Activated naive CD8-positive, alpha-beta T cell treated with anti-CD3 and anti-CD28 coated beads for 36 hours (primary cell): ENCODE results near the gene CRISP2. TPM values are rescaled to one million over a fixed set of nuclear protein-coding genes. Genes with fewer than 3 reads are reported as not detected.
"Not testable (repeated sequence)": the region's sequence is repeated elsewhere in the genome, so short reads cannot be mapped to it uniquely, and the experiment has no call there.

ENCODE experiments used
- DNase-seq: peaks from one replicate; pipeline ENCODE4 v3.0.0; 2021
- H3K27ac Mint-ChIP-seq: one replicate; pipeline ENCODE4 v1.8.0; 2022; ENCODE audit warnings: mild to moderate bottlenecking, moderate library complexity, mixed read lengths
- H3K27me3 Mint-ChIP-seq: one replicate; pipeline ENCODE4 v1.8.0; 2022; ENCODE audit warnings: mild to moderate bottlenecking, mixed read lengths
- H3K36me3 Mint-ChIP-seq: one replicate; pipeline ENCODE4 v1.8.0; 2021; ENCODE audit warnings: mild to moderate bottlenecking, mixed read lengths
- H3K4me1 Mint-ChIP-seq: one replicate; pipeline ENCODE4 v1.8.0; 2021; ENCODE audit warnings: mixed read lengths
- H3K4me3 Mint-ChIP-seq: one replicate; pipeline ENCODE4 v1.8.0; 2022; ENCODE audit warnings: mild to moderate bottlenecking, moderate library complexity, mixed read lengths
- H3K9me3 Mint-ChIP-seq: one replicate; pipeline ENCODE4 v1.8.0; 2022; ENCODE audit warnings: mixed read lengths
- total RNA-seq, 2 experiments: library from RNA; stranded (reverse); gene quantifications; one replicate each; pipeline ENCODE4 v1.2.3, GENCODE V29; 2021

Gene CRISP2
- total RNA-seq, 2 experiments from 2014 or later = not detected

GRCh38 chr6:49668083-49668511 is 45.2 kb downstream of the CRISP2 start:
- H3K4me1 Mint-ChIP-seq = no peaks in the 10 kb centered on the region
- H3K36me3 Mint-ChIP-seq = no peaks in the 10 kb centered on the region
- H3K27me3 Mint-ChIP-seq = no peaks in the 10 kb centered on the region

DNA sequence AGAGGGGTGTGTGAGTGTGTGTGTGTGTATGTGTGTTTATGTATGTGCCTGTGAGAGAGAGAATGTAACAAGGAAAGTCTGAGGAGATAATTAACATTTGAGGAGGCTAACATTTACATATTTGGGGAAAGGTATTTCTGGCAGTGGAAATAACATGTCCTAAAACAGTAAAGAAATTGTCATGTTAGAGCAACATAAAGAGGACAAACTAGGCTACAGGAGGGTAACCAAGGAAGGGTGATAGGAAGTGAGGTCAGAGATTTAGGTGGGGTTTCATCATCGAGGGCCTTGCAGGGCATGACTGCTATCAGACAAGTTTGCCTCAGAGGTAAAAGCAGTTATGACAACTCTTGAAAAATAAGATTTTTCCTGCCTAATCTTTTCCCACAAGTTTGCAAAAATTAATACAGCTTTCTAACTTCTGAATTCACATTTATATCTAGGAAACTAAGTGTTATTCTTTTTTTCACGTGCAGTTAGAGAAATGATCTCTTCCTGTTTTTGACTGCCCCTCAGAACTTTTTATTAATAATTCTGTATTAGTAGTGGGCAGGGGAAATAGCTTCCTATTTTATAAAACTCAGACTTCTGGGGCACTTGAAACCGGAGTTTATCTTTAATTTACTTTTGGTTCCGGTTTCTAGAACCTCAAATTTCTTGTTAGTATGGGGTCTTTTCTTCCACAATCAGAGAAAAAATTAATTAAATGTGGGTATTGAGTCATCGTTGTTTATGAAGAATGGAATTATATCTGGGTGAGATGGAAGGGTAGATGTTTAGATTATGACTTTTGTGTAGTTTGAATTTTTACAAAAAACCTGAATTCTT is 46.2 kb downstream of the CRISP2 start:
- no peak overlapping the region for H3K27ac Mint-ChIP-seq
- H3K9me3 Mint-ChIP-seq = peaks cover 8% of the 10 kb centered on the region
- no peaks in the 10 kb centered on the region for H3K36me3 Mint-ChIP-seq
- no peak for DNase-seq
- H3K4me3 Mint-ChIP-seq = no peak overlapping the region
- H3K27me3 Mint-ChIP-seq = no peaks in the 10 kb centered on the region
- no peaks in the 10 kb centered on the region for H3K4me1 Mint-ChIP-seq

More at GRCh38 chr6:49668083-49668511, 45.2 kb downstream of the CRISP2 start:
- no peak for DNase-seq
- H3K9me3 Mint-ChIP-seq = peaks cover 11% of the 10 kb centered on the region
- H3K4me3 Mint-ChIP-seq = no peak overlapping the region
- H3K27ac Mint-ChIP-seq = no peak overlapping the region

GRCh38 chr6:49666480-49666879 is 46.9 kb downstream of the CRISP2 start:
- Mint-ChIP-seq H3K36me3 (no peaks in the 10 kb centered on the region), H3K9me3 (peaks cover 3% of the 10 kb centered on the region), H3K4me1 (no peaks in the 10 kb centered on the region), H3K27ac (no peak overlapping the region), H3K4me3 (no peak overlapping the region), H3K27me3 (no peaks in the 10 kb centered on the region)
- no peak for DNase-seq

DNA sequence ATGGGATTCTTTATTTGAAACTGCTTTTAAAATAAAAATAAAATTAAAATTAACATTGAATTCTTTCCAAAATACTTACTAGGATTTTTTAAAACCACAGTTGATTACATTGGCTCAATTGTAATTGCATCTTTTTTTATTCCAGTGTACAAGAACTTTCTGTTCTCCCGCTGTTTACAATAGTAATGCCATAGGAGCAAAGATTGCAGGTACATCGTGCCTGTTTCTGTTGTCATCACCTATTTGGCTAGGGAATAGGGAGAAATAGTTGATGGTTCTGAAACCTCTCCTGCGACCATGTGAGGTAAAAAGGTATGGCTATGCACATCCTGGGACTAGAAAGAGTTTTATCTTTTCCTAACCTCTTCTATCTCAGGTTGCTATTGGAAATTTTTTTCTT is 48.5 kb downstream of the CRISP2 start:
- no peaks in the 10 kb centered on the region for H3K9me3 Mint-ChIP-seq

DNA sequence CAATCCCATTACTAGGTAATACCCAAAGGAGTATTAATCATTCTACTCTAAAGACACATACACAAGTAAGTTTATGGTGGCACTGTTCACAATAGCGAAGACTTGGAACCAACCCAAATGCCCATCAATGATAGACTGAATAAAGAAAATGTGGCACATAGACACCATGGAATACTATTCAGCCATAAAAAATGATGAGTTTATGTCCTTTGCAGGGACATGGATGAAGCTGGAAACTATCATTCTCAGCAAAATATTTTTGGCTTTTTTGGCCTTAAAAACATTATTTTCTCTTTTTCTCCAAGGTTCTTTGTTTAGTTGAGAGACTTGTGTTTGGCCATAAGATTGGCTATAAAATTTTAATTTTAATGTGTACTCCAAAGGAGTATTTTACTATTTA is 49.3 kb downstream of the CRISP2 start:
- H3K36me3 Mint-ChIP-seq, H3K27ac Mint-ChIP-seq, H3K27me3 Mint-ChIP-seq, DNase-seq, H3K9me3 Mint-ChIP-seq, H3K4me1 Mint-ChIP-seq, H3K4me3 Mint-ChIP-seq: not testable (repeated sequence)

More for the DNA sequence above, 48.5 kb downstream of the CRISP2 start:
- Mint-ChIP-seq H3K36me3 (no peaks in the 10 kb centered on the region), H3K27ac (no peak overlapping the region), H3K4me1 (no peaks in the 10 kb centered on the region), H3K4me3 (no peak overlapping the region), H3K27me3 (no peaks in the 10 kb centered on the region)
- DNase-seq = no peak

GRCh38 chr6:49662892-49663261 is 50.5 kb downstream of the CRISP2 start:
- no peak for DNase-seq
- Mint-ChIP-seq H3K4me1 (no peaks in the 10 kb centered on the region), H3K27me3 (no peaks in the 10 kb centered on the region), H3K9me3 (no peaks in the 10 kb centered on the region), H3K4me3 (no peak overlapping the region), H3K27ac (no peak overlapping the region), H3K36me3 (no peaks in the 10 kb centered on the region)

DNA sequence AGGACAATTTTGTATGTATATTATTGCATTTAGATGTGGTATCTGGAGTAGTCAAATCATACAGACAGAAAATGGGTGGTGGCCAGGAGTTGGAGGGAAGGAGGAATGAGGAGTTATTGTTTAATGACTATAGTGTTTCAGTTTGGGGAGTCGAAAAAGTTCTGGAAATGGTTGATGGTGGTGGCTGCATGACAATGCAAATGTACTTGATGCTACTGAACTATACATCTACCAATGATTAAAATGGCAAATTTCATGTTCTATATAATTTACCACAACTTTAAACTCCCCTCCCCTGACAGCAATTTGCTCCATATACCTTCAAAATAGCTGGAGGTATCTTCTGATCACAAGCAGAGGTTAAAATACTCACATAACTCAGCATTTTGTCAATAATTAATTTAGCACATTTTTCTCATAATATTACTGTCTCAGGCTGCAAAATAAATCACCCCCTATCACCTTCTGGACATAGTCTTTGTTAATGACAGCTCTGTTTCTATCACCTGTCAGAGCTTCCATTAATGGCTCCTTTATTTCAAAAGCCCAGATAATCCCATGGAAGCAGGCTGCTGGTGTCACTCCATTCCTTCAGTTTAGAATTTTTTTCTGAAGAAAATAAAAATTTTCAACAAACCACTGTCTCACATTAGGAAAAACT is 51.0 kb downstream of the CRISP2 start:
- no peak overlapping the region for H3K4me3 Mint-ChIP-seq
- no peaks in the 10 kb centered on the region for H3K27me3 Mint-ChIP-seq
- DNase-seq = no peak
- H3K27ac Mint-ChIP-seq = no peak overlapping the region
- no peaks in the 10 kb centered on the region for H3K4me1 Mint-ChIP-seq
- H3K9me3 Mint-ChIP-seq = no peaks in the 10 kb centered on the region
- no peaks in the 10 kb centered on the region for H3K36me3 Mint-ChIP-seq

GRCh38 chr6:49653942-49654341 is 59.4 kb downstream of the CRISP2 start:
- Mint-ChIP-seq H3K4me1 (no peaks in the 10 kb centered on the region), H3K27ac (no peak overlapping the region), H3K36me3 (no peaks in the 10 kb centered on the region), H3K9me3 (no peaks in the 10 kb centered on the region), H3K4me3 (no peak overlapping the region), H3K27me3 (peaks cover 4% of the 10 kb centered on the region)
- DNase-seq = no peak

DNA sequence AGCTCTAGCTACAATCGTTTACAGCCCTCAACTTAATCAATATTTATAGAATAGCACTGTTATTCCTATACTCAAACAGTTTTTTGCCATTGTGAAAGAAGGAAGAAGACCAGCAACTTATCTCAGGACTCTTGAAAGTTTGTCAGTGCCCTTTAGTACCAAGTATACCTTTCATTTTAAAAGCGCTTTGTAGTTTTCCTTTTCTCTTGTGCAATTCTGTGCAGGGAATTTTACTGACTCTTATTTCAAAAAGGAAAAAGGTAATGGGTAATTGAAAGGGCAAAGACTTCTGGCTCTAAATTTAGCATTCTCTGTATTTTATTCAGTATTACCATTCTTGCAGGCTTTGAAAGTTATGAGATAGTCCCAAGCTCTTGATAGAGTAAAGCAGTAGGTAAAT is 59.9 kb downstream of the CRISP2 start:
- H3K4me3 Mint-ChIP-seq = no peak overlapping the region

GRCh38 chr6:49651239-49651638 is 62.1 kb downstream of the CRISP2 start:
- H3K4me1 Mint-ChIP-seq = no peaks in the 10 kb centered on the region
- H3K9me3 Mint-ChIP-seq = no peaks in the 10 kb centered on the region
- H3K27me3 Mint-ChIP-seq = peaks cover 4% of the 10 kb centered on the region
- H3K4me3 Mint-ChIP-seq = no peak overlapping the region
- no peaks in the 10 kb centered on the region for H3K36me3 Mint-ChIP-seq
- no peak overlapping the region for H3K27ac Mint-ChIP-seq
- no peak for DNase-seq

More for the DNA sequence above, 59.9 kb downstream of the CRISP2 start:
- Mint-ChIP-seq H3K4me1 (no peaks in the 10 kb centered on the region), H3K27ac (no peak overlapping the region), H3K36me3 (no peaks in the 10 kb centered on the region), H3K9me3 (no peaks in the 10 kb centered on the region), H3K27me3 (peaks cover 4% of the 10 kb centered on the region)
- DNase-seq = no peak

- H3K27me3 Mint-ChIP-seq = no peaks in the 10 kb centered on the region
- H3K27ac Mint-ChIP-seq = no peak overlapping the region
- no peak overlapping the region for H3K4me3 Mint-ChIP-seq
- no peaks in the 10 kb centered on the region for H3K9me3 Mint-ChIP-seq
- no peak for DNase-seq
- H3K4me1 Mint-ChIP-seq = no peaks in the 10 kb centered on the region
- H3K36me3 Mint-ChIP-seq = no peaks in the 10 kb centered on the region
Measured at GRCh38 chr6:49649988-49650387, 63.4 kb downstream of the CRISP2 start.

- peaks cover 2% of the 10 kb centered on the region for H3K9me3 Mint-ChIP-seq
Measured at GRCh38 chr6:49648036-49648435, 65.3 kb downstream of the CRISP2 start.

DNA sequence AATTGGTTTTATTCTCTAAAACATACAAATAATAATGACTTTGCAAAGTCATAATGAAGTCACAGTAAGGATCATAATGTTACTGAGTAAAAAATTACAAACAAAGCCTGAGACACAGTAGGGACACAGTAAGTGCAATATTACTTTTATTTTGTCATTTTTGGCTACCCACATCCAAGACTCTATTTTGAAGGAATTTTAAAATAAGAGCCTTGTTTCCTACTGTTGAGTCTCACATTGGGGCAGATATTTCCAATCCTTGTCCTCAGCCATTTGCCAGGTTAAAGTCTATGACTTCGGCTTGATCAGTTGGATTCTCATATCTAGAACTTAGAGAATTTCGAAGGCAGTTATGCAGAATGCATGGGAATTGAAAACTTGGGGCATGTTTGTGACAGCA is 65.9 kb downstream of the CRISP2 start:
- H3K27ac Mint-ChIP-seq = no peak overlapping the region
- DNase-seq = no peak
- H3K4me1 Mint-ChIP-seq = no peaks in the 10 kb centered on the region
- H3K27me3 Mint-ChIP-seq = no peaks in the 10 kb centered on the region
- H3K4me3 Mint-ChIP-seq = no peak overlapping the region
- H3K9me3 Mint-ChIP-seq = peaks cover 2% of the 10 kb centered on the region
- no peaks in the 10 kb centered on the region for H3K36me3 Mint-ChIP-seq

More at GRCh38 chr6:49648036-49648435, 65.3 kb downstream of the CRISP2 start:
- DNase-seq = no peak
- Mint-ChIP-seq H3K4me1 (no peaks in the 10 kb centered on the region), H3K36me3 (no peaks in the 10 kb centered on the region), H3K4me3 (no peak overlapping the region), H3K27me3 (no peaks in the 10 kb centered on the region), H3K27ac (no peak overlapping the region)

GRCh38 chr6:49646942-49647341 is 66.4 kb downstream of the CRISP2 start:
- H3K27me3 Mint-ChIP-seq = no peaks in the 10 kb centered on the region
- no peak overlapping the region for H3K4me3 Mint-ChIP-seq
- no peaks in the 10 kb centered on the region for H3K36me3 Mint-ChIP-seq
- no peak for DNase-seq
- H3K4me1 Mint-ChIP-seq = no peaks in the 10 kb centered on the region
- no peak overlapping the region for H3K27ac Mint-ChIP-seq
- peaks cover 2% of the 10 kb centered on the region for H3K9me3 Mint-ChIP-seq

GRCh38 chr6:49646130-49646824 is 67.1 kb downstream of the CRISP2 start:
- no peaks in the 10 kb centered on the region for H3K36me3 Mint-ChIP-seq

More at GRCh38 chr6:49646130-49646824, 67.1 kb downstream of the CRISP2 start:
- peaks cover 2% of the 10 kb centered on the region for H3K9me3 Mint-ChIP-seq
- no peak overlapping the region for H3K27ac Mint-ChIP-seq
- no peaks in the 10 kb centered on the region for H3K4me1 Mint-ChIP-seq
- no peak overlapping the region for H3K4me3 Mint-ChIP-seq
- H3K27me3 Mint-ChIP-seq = no peaks in the 10 kb centered on the region
- DNase-seq = no peak
